HepG2 (cell line): ENCODE results near the gene NCOA7.

ENCODE experiments used
- NAIF1 ChIP-seq: sonication (generic); formaldehyde crosslinking; IDR thresholded peaks from 2 replicates; pipeline ENCODE4 v1.5.0; 2020; ENCODE audit warnings: mild to moderate bottlenecking, missing genetic modification reagents, borderline replicate concordance
- ZBTB40 ChIP-seq, 2 experiments: fragments of 450-650 bp in 1 of 2; sonication (generic) in 1 of 2; formaldehyde crosslinking in 1 of 2; IDR thresholded peaks; 2 replicates each; pipeline versions ENCODE4 v1.6.1 to v1.8.0; 2016 to 2022; ENCODE audit warnings: antibody characterized with exemption in 1 of 2, mild to moderate bottlenecking in 1 of 2, missing genetic modification reagents in 1 of 2
- ZNF773 ChIP-seq: sonication (generic); formaldehyde crosslinking; IDR thresholded peaks from 2 replicates; pipeline ENCODE4 v1.4.0; 2020; ENCODE audit warnings: missing genetic modification reagents, borderline replicate concordance
- TF ChIP-seq, protein P1 (sequence below): sonication (generic); formaldehyde crosslinking; IDR thresholded peaks from 2 replicates; pipeline ENCODE4 v1.5.0; 2020; ENCODE audit warnings: mild to moderate bottlenecking, missing genetic modification reagents, moderate library complexity

DNA sequence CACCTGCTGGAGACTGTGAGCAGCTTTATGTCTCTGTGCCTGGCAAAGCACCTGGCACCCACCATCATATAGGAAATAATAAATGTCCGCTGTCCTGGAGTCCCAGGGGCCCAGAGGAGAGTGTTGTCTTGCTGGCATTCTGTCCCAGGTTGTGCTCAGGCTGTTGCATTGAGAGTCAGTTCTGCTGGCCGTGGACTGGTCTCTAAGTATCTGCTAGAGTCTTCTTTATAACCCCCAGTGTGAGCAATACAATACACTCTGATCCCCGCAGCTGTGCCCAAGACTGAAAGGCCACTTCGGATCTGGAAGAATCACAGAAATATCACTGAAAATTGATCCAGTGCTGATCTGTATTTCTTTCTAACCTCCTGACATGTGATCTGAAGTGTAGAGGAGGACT, 127.5 kb downstream of the NCOA7 start:
- TF ChIP-seq NAIF1: no peak
- TF ChIP-seq ZBTB40 (IDR thresholded peaks at IDR 0.05): no peak
- no peak for TF ChIP-seq ZBTB40 (CRISPR knock-in tag; IDR thresholded peaks at IDR 0.05)
- no peak for TF ChIP-seq ZNF773 (CRISPR knock-in tag)
- TF ChIP-seq, protein P1, sequence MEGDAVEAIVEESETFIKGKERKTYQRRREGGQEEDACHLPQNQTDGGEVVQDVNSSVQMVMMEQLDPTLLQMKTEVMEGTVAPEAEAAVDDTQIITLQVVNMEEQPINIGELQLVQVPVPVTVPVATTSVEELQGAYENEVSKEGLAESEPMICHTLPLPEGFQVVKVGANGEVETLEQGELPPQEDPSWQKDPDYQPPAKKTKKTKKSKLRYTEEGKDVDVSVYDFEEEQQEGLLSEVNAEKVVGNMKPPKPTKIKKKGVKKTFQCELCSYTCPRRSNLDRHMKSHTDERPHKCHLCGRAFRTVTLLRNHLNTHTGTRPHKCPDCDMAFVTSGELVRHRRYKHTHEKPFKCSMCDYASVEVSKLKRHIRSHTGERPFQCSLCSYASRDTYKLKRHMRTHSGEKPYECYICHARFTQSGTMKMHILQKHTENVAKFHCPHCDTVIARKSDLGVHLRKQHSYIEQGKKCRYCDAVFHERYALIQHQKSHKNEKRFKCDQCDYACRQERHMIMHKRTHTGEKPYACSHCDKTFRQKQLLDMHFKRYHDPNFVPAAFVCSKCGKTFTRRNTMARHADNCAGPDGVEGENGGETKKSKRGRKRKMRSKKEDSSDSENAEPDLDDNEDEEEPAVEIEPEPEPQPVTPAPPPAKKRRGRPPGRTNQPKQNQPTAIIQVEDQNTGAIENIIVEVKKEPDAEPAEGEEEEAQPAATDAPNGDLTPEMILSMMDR (CRISPR knock-in tag): no peak
